Measurements from ENCODE around the gene AP4B1.

GRCh38 chr1:113935176-113935575, 30.6 kb upstream of the AP4B1 start:
- TF ChIP-seq CTCF (IDR thresholded peaks at IDR 0.05; ENCODE audit: low read depth, low read length) (no peak), EZH2phosphoT487 (IDR thresholded peaks at IDR 0.05; ENCODE audit: low read depth) (no peak)

Measured in OCI-LY3 (cell line).